Measurements from ENCODE around the gene STARD10.

DNA sequence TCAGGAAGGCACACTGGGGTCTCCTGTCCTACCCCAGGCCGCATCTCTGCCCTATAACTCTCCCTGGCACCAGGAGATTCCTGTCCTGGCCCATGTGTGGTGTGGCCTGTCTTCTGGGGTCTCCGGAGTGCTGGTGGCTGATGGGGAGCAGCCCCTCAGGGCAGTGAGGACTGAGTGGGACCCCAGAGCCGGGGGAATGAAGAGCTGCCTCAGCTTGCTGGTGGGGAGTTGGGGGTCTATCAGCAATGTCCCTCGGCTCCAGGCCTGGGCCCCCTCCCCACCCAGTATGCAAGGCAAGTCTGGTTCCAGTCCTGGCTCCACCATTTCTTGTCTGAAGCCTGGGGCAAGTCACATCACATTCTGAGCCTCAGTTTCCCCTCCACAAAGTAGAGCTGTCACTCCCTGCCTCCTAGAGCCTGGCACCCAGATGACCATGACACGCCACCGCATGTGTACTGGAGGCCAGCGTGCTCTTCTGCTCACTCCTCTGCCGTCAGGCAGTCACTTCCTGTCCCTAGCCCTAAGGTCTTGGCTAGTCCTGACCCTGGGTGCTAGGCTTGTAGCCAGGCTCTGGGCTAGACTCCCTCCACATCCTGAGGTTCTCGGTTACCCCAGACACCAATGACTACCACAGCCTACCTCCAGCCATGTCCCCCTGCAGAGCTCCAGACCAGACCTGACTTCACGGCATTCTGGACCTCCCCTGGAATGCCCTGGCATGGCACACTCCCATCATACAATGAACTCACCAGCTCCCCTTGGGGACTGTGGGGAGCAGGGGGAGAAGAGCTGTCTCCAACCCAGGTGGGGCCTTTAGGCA lies 54.4 kb downstream of the STARD10 start:
- TF ChIP-seq CTCF (IDR thresholded peaks at IDR 0.05; ENCODE audit: extremely low read depth in 1 of 2, insufficient read depth in 1 of 2, low read depth in 1 of 2, low read length in 2 of 2) (no peak), POLR2A (IDR thresholded peaks at IDR 0.05; ENCODE audit: low read depth, low read length) (no peak), POLR2AphosphoS5 (IDR thresholded peaks at IDR 0.05; ENCODE audit: insufficient read depth, low read depth, low read length) (no peak), EZH2 (IDR thresholded peaks at IDR 0.05; ENCODE audit: borderline replicate concordance, low read depth, low read length, severe bottlenecking) (no peak), FOS (IDR thresholded peaks at IDR 0.05; ENCODE audit: borderline replicate concordance, insufficient read depth, low read length) (no peak), MYC (IDR thresholded peaks at IDR 0.05; ENCODE audit: low read depth, low read length) (no peak)
